ES-I3 (cell line): ENCODE measurements around the gene CSRP2.

ENCODE experiments used
- H3K36me3 ChIP-seq: 2 replicates; pipeline ENCODE4 v1.6.1; 2013; ENCODE audit warnings: mild to moderate bottlenecking, low read length, control low read depth, moderate library complexity; ENCODE audit not compliant: insufficient read depth
- H3K4me1 ChIP-seq: 2 replicates; pipeline ENCODE4 v1.6.1; 2013; ENCODE audit warnings: mild to moderate bottlenecking, control low read depth, low read length; ENCODE audit not compliant: insufficient read depth
- H3K9ac ChIP-seq: 2 replicates; pipeline ENCODE4 v1.6.1; 2013; ENCODE audit warnings: low read depth, mild to moderate bottlenecking, low read length, moderate library complexity
- H3K9me3 ChIP-seq: 2 replicates; pipeline ENCODE4 v1.6.1; 2013; ENCODE audit warnings: mild to moderate bottlenecking, low read length, moderate library complexity; ENCODE audit not compliant: control insufficient read depth, insufficient read depth

CSRP2 gene

GRCh38 chr12:76879710-76880518 is 1.1 kb upstream of the CSRP2 start:
- Histone ChIP-seq H3K9me3 (no peaks in the 10 kb centered on the region), H3K36me3 (no peaks in the 10 kb centered on the region), H3K4me1 (peaks cover 9% of the 10 kb centered on the region), H3K9ac (peak overlapping the region; percentile 71)

GRCh38 chr12:76878099-76878898 is 520 bp downstream of the CSRP2 start:
- Histone ChIP-seq H3K9me3 (no peaks in the 10 kb centered on the region), H3K36me3 (no peaks in the 10 kb centered on the region), H3K4me1 (peaks cover 20% of the 10 kb centered on the region), H3K9ac (peak overlapping the region; percentile 96)

GRCh38 chr12:76876696-76877229 is 2.1 kb downstream of the CSRP2 start:
- Histone ChIP-seq H3K9ac (no peak overlapping the region; the same call in 1 of the 2 replicates), H3K9me3 (no peaks in the 10 kb centered on the region), H3K36me3 (no peaks in the 10 kb centered on the region), H3K4me1 (peaks cover 28% of the 10 kb centered on the region)

GRCh38 chr12:76874491-76875190 is 4.2 kb downstream of the CSRP2 start:
- Histone ChIP-seq H3K36me3 (no peaks in the 10 kb centered on the region), H3K4me1 (peaks cover 32% of the 10 kb centered on the region), H3K9me3 (no peaks in the 10 kb centered on the region), H3K9ac (no peak overlapping the region)

- Histone ChIP-seq H3K9me3 (no peaks in the 10 kb centered on the region), H3K9ac (no peak overlapping the region), H3K4me1 (peaks cover 33% of the 10 kb centered on the region), H3K36me3 (no peaks in the 10 kb centered on the region)
These were observed 4.8 kb downstream of the CSRP2 start for GRCh38 chr12:76874027-76874426.

GRCh38 chr12:76872415-76872814 is 6.4 kb downstream of the CSRP2 start:
- Histone ChIP-seq H3K9me3 (no peaks in the 10 kb centered on the region), H3K36me3 (no peaks in the 10 kb centered on the region), H3K4me1 (peaks cover 31% of the 10 kb centered on the region), H3K9ac (peak overlapping the region; percentile 20; the same call in 1 of the 2 replicates)

GRCh38 chr12:76871742-76872141 is 7.1 kb downstream of the CSRP2 start:
- H3K36me3 ChIP-seq: no peaks in the 10 kb centered on the region
- H3K4me1 ChIP-seq: peaks cover 28% of the 10 kb centered on the region
- H3K9me3 ChIP-seq: no peaks in the 10 kb centered on the region
- H3K9ac ChIP-seq: no peak overlapping the region

- peaks cover 32% of the 10 kb centered on the region for H3K4me1 ChIP-seq
- H3K9me3 ChIP-seq: no peaks in the 10 kb centered on the region
- H3K36me3 ChIP-seq: no peaks in the 10 kb centered on the region
- H3K9ac ChIP-seq: no peak overlapping the region
These were observed 7.7 kb downstream of the CSRP2 start for GRCh38 chr12:76871082-76871481.

- no peak overlapping the region for H3K9ac ChIP-seq
- peaks cover 28% of the 10 kb centered on the region for H3K4me1 ChIP-seq
- no peaks in the 10 kb centered on the region for H3K9me3 ChIP-seq
- no peaks in the 10 kb centered on the region; the same call in 1 of the 2 replicates for H3K36me3 ChIP-seq
These were observed 12.1 kb downstream of the CSRP2 start for GRCh38 chr12:76866726-76867125.

GRCh38 chr12:76866151-76866567 is 12.7 kb downstream of the CSRP2 start:
- Histone ChIP-seq H3K36me3 (no peaks in the 10 kb centered on the region; the same call in 1 of the 2 replicates), H3K9me3 (no peaks in the 10 kb centered on the region), H3K4me1 (peaks cover 27% of the 10 kb centered on the region), H3K9ac (no peak overlapping the region)

- Histone ChIP-seq H3K36me3 (peaks cover 2% of the 10 kb centered on the region; the same call in 1 of the 2 replicates), H3K9ac (no peak overlapping the region), H3K4me1 (peaks cover 27% of the 10 kb centered on the region), H3K9me3 (no peaks in the 10 kb centered on the region)
These were observed 13.9 kb downstream of the CSRP2 start for GRCh38 chr12:76864791-76865400.

- peaks cover 24% of the 10 kb centered on the region for H3K4me1 ChIP-seq
- H3K9me3 ChIP-seq: no peaks in the 10 kb centered on the region
- H3K36me3 ChIP-seq: peaks cover 8% of the 10 kb centered on the region; the same call in 1 of the 2 replicates
- H3K9ac ChIP-seq: no peak overlapping the region
These were observed 15.0 kb downstream of the CSRP2 start for GRCh38 chr12:76863837-76864236.

GRCh38 chr12:76863005-76863670 is 15.7 kb downstream of the CSRP2 start:
- H3K9ac ChIP-seq: no peak overlapping the region
- peaks cover 8% of the 10 kb centered on the region; the same call in 1 of the 2 replicates for H3K36me3 ChIP-seq
- H3K9me3 ChIP-seq: no peaks in the 10 kb centered on the region
- peaks cover 24% of the 10 kb centered on the region for H3K4me1 ChIP-seq
